Measurements from ENCODE around the gene GTF3C1. TPM values are rescaled to one million over a fixed set of nuclear protein-coding genes. Genes with fewer than 3 reads are reported as not detected.

The GTF3C1 gene
- total RNA-seq, 1 experiment from 2014 or later: 97.5 TPM

- Histone ChIP-seq H3K4me2 (ENCODE audit: low read length) (no peak overlapping the region), H3K9me3 (ENCODE audit: low read length) (no peaks in the 10 kb centered on the region), H3K9ac (ENCODE audit: low read length) (no peak overlapping the region), H3K27ac (ENCODE audit: low read length) (no peak overlapping the region), H4K20me1 (ENCODE audit: low read length) (no peaks in the 10 kb centered on the region), H3K27me3 (ENCODE audit: low read length) (no peaks in the 10 kb centered on the region), H2AFZ (ENCODE audit: low read length) (no peak overlapping the region), H3K4me3 (ENCODE audit: low read length) (no peak overlapping the region), H3K36me3 (ENCODE audit: low read depth, low read length) (peaks cover 5% of the 10 kb centered on the region), H3K79me2 (ENCODE audit: low read length) (no peaks in the 10 kb centered on the region), H3K4me1 (ENCODE audit: insufficient read depth, low read length) (no peaks in the 10 kb centered on the region), H3F3A (ENCODE audit: low read length, unreplicated experiment) (no peaks in the 10 kb centered on the region), H3K9me2 (replicated peaks; ENCODE audit: low read length) (no peaks in the 10 kb centered on the region)
- ChIA-PET POLR2A (ENCODE audit: unreplicated experiment) (no interaction called here), CTCF (no interaction called here)
- intact Hi-C loops (cut with micrococcal nuclease): no loop called here
- BruUV-seq (replicated peaks): no TSS peak
- DNase-seq (no peak), ATAC-seq (no peak)
- TF ChIP-seq, protein P1, sequence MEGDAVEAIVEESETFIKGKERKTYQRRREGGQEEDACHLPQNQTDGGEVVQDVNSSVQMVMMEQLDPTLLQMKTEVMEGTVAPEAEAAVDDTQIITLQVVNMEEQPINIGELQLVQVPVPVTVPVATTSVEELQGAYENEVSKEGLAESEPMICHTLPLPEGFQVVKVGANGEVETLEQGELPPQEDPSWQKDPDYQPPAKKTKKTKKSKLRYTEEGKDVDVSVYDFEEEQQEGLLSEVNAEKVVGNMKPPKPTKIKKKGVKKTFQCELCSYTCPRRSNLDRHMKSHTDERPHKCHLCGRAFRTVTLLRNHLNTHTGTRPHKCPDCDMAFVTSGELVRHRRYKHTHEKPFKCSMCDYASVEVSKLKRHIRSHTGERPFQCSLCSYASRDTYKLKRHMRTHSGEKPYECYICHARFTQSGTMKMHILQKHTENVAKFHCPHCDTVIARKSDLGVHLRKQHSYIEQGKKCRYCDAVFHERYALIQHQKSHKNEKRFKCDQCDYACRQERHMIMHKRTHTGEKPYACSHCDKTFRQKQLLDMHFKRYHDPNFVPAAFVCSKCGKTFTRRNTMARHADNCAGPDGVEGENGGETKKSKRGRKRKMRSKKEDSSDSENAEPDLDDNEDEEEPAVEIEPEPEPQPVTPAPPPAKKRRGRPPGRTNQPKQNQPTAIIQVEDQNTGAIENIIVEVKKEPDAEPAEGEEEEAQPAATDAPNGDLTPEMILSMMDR (conservative IDR thresholded peaks at IDR 0.05; ENCODE audit: low read depth, low read length): no peak
- TF ChIP-seq EZH2phosphoT487 (IDR thresholded peaks at IDR 0.05; ENCODE audit: borderline replicate concordance, low read length): no peak
- no peak for TF ChIP-seq EZH2 (IDR thresholded peaks at IDR 0.05; ENCODE audit: low read length, unreplicated experiment)
Measured at GRCh38 chr16:27485126-27485525, 64.6 kb downstream of the GTF3C1 start.

- H3K4me1 ChIP-seq (ENCODE audit: insufficient read depth, low read length): no peaks in the 10 kb centered on the region
- no peaks in the 10 kb centered on the region for H3K27me3 ChIP-seq (ENCODE audit: low read length)
- intact Hi-C loops (cut with micrococcal nuclease): no loop called here
- H4K20me1 ChIP-seq (ENCODE audit: low read length): no peaks in the 10 kb centered on the region
- ChIA-PET POLR2A (ENCODE audit: unreplicated experiment) (no interaction called here), CTCF (no interaction called here)
- ATAC-seq (no peak), DNase-seq (no peak)
- H3K27ac ChIP-seq (ENCODE audit: low read length): no peak overlapping the region
- no peaks in the 10 kb centered on the region for H3K9me2 ChIP-seq (replicated peaks; ENCODE audit: low read length)
- peaks cover 2% of the 10 kb centered on the region for H3K36me3 ChIP-seq (ENCODE audit: low read depth, low read length)
- no peak overlapping the region for H3K4me2 ChIP-seq (ENCODE audit: low read length)
- H3K9me3 ChIP-seq (ENCODE audit: low read length): no peaks in the 10 kb centered on the region
- H3K9ac ChIP-seq (ENCODE audit: low read length): no peak overlapping the region
- BruUV-seq (replicated peaks): no TSS peak
- H3K79me2 ChIP-seq (ENCODE audit: low read length): no peaks in the 10 kb centered on the region
- TF ChIP-seq EZH2 (IDR thresholded peaks at IDR 0.05; ENCODE audit: low read length, unreplicated experiment) (no peak), EZH2phosphoT487 (IDR thresholded peaks at IDR 0.05; ENCODE audit: borderline replicate concordance, low read length) (no peak)
- TF ChIP-seq, protein P1 (conservative IDR thresholded peaks at IDR 0.05; ENCODE audit: low read depth, low read length): no peak
- H3F3A ChIP-seq (ENCODE audit: low read length, unreplicated experiment): no peaks in the 10 kb centered on the region
- H2AFZ ChIP-seq (ENCODE audit: low read length): no peak overlapping the region
- H3K4me3 ChIP-seq (ENCODE audit: low read length): no peak overlapping the region
Measured at GRCh38 chr16:27483624-27484023, 66.1 kb downstream of the GTF3C1 start.

DNA sequence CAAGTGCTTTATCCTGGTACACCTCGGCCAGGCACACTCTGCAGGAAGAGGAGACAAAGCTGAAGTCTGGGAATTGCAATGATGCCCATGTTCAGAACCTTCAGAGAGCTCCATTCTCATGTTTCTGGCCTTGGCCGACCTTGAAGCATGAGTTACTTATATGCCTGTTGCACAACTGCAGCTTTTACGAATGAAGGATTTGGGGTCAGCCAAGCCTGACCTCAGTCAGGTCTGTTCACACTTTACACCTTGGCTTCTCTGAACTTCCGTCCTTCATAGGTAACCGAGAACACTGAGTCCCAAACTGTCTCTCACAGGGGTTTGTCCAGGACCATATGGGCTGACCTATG lies 66.7 kb downstream of the GTF3C1 start:
- intact Hi-C loops (cut with micrococcal nuclease): no loop called here
- Histone ChIP-seq H3K4me2 (ENCODE audit: low read length) (no peak overlapping the region), H4K20me1 (ENCODE audit: low read length) (no peaks in the 10 kb centered on the region), H3K4me1 (ENCODE audit: insufficient read depth, low read length) (no peaks in the 10 kb centered on the region), H3K9ac (ENCODE audit: low read length) (no peak overlapping the region), H3K36me3 (ENCODE audit: low read depth, low read length) (no peaks in the 10 kb centered on the region; the same call in 1 of the 2 replicates), H3K4me3 (ENCODE audit: low read length) (no peak overlapping the region), H3K79me2 (ENCODE audit: low read length) (no peaks in the 10 kb centered on the region), H3K27me3 (ENCODE audit: low read length) (no peaks in the 10 kb centered on the region), H3F3A (ENCODE audit: low read length, unreplicated experiment) (no peaks in the 10 kb centered on the region), H3K9me2 (replicated peaks; ENCODE audit: low read length) (no peaks in the 10 kb centered on the region), H2AFZ (ENCODE audit: low read length) (no peak overlapping the region), H3K9me3 (ENCODE audit: low read length) (no peaks in the 10 kb centered on the region), H3K27ac (ENCODE audit: low read length) (no peak overlapping the region)
- CTCF ChIA-PET: no interaction called here
- TF ChIP-seq EZH2 (IDR thresholded peaks at IDR 0.05; ENCODE audit: low read length, unreplicated experiment): no peak
- TF ChIP-seq EZH2phosphoT487 (IDR thresholded peaks at IDR 0.05; ENCODE audit: borderline replicate concordance, low read length): no peak
- TF ChIP-seq, protein P1 (conservative IDR thresholded peaks at IDR 0.05; ENCODE audit: low read depth, low read length): no peak
- BruUV-seq (replicated peaks): no TSS peak
- ATAC-seq (no peak), DNase-seq (no peak)
- POLR2A ChIA-PET (ENCODE audit: unreplicated experiment): no interaction called here
